SH-SY5Y (cell line): Measurements from ENCODE around the gene AADACL4.

Source experiments
- GATA2 ChIP-seq: IDR thresholded peaks from 2 replicates; pipeline ENCODE4 v1.6.1; 2011; ENCODE audit warnings: mild to moderate bottlenecking, low read depth, low read length
- GATA3 ChIP-seq: IDR thresholded peaks from 2 replicates; pipeline ENCODE4 v1.6.1; 2011; ENCODE audit warnings: low read depth, mild to moderate bottlenecking, low read length, moderate library complexity

The AADACL4 gene

GRCh38 chr1:12618661-12618964 lies 25.3 kb upstream of the AADACL4 start:
- TF ChIP-seq GATA3 (no peak), GATA2 (no peak)

GRCh38 chr1:12618965-12619791 lies 24.7 kb upstream of the AADACL4 start:
- TF ChIP-seq GATA3 (no peak), GATA2 (no peak)

GRCh38 chr1:12619792-12620487 lies 23.9 kb upstream of the AADACL4 start:
- TF ChIP-seq GATA3: no peak
- no peak for TF ChIP-seq GATA2

DNA sequence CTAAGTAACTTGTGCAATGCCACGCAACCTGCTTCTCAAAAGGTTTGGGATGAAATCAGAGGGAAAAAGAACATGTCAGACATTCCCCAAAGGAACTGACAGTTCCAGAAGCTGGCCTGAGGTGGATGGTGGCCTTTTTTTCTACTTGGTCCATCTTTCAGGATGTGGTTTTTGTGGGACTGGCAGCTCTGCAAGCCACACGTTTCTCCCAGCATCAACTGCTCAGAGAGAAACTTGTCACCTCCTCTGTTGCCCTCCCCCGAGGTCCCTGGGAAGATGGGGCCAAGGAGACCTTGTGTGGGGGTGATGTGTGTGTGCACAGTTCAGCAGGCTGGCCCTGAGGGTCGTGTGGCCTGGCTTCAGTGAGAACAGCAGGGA lies 23.4 kb upstream of the AADACL4 start:
- no peak for TF ChIP-seq GATA3
- no peak for TF ChIP-seq GATA2

GRCh38 chr1:12620931-12621330 lies 23.0 kb upstream of the AADACL4 start:
- TF ChIP-seq GATA3 (no peak), GATA2 (no peak)

DNA sequence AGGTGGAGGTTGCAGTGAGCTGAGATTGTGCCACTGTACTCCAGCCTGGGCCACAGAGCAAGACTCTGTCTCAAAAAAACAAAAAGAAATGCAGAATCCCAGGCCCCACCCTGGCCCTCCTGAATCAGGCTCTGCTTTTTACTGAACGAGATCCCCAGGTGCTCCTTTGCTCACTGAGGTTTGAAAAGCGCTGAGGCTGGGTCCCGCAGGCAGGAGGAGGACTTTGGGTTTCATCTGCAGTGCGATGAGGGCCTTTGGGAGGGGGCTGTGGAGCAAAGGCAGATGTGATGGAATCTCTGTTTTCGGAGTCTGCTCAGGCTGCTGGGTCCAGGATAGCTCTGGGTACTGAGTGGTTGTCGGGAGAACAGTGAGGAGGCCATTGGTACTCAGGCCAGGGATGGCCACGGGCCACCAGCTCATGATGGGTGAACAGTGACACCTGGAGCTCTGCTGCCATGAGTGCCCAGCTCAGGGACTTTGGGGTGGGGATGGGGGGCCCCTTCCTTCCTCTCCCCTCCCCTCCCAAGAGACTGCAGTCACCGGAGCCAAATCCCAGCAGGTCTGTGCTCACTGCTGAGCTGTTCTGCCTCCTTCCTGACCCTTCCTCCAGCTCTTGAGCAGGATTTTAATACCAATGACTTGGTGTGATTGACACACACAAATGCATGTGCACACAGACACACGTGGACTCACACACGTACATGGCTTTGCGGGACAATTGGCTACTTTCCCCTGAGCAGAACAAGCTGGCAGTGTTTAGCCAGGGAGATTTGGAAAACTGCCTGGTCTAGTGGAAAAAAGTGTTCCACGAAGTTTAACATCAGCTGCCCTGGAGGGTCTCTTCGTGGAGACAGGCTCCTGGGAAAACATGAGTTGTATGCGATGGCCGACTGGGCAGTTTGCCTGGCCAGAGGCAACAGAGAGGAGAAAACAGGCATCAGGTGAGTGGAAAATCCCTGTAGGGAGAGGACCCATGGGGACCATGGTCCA lies 22.2 kb upstream of the AADACL4 start:
- TF ChIP-seq GATA2: no peak

GRCh38 chr1:12622506-12622905 lies 21.4 kb upstream of the AADACL4 start:
- TF ChIP-seq GATA3: no peak
- TF ChIP-seq GATA2: no peak

GRCh38 chr1:12625276-12625675 lies 18.6 kb upstream of the AADACL4 start:
- no peak for TF ChIP-seq GATA2
- TF ChIP-seq GATA3: no peak

DNA sequence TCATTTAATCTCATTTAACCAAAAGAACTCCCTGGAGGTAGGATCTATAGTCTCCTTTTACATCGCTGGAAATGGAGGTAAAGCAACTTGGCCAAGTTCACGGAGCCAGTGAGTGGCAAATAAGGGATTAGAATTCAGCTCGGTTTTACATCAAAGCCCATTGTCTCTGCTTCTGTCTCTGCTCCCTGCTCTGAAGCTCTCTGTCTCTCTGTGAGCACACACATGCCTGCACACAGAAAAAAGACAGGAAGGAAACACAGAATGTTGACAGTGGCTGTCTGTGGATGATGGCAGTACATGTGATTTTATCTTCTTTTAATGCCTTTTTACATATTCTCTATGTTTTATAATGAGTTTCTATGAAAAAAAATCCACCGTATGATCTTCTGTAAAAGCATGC lies 17.0 kb upstream of the AADACL4 start:
- TF ChIP-seq GATA2 (no peak), GATA3 (no peak)

- TF ChIP-seq GATA2 (no peak), GATA3 (no peak)
Observed at GRCh38 chr1:12627296-12627695, 16.6 kb upstream of the AADACL4 start.

GRCh38 chr1:12629511-12629956 lies 14.4 kb upstream of the AADACL4 start:
- TF ChIP-seq GATA2 (no peak), GATA3 (no peak)

DNA sequence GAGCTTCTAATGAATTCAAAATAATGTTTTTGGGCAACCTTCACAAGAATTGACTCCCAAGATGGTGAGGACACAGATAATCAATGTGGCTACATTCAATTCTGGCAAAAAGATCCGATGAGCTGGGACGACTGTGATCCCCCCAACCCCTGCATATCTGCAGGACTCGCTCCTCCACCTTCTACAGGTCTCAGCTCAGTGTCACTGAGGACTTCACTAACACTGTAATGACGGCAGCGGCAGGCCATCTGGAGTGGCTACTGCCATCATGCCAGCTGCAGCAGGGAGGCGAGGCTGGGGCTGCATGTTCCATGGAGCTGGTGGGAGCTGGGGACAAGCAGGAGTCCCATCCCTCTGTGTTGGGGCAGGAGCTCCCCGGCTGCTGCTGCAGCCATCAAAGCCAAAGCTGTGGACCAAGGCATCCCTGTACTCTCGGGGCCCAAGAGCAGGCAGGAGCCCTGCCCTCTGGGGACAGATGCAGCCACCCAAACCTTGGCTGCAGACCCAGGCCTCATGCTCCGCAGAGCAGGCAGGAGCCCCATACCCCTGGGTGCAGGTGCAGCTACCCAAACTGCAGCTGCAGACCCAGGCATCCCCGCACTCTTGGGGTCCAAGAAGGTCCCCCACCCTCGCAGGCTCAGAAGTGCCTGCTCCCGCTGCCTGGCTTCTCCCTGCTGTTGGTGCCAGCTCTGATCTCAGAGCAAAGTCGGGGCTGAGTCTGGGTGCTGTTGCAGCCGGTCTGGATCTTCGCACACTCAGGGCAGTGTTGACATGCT lies 13.7 kb upstream of the AADACL4 start:
- TF ChIP-seq GATA3: no peak

DNA sequence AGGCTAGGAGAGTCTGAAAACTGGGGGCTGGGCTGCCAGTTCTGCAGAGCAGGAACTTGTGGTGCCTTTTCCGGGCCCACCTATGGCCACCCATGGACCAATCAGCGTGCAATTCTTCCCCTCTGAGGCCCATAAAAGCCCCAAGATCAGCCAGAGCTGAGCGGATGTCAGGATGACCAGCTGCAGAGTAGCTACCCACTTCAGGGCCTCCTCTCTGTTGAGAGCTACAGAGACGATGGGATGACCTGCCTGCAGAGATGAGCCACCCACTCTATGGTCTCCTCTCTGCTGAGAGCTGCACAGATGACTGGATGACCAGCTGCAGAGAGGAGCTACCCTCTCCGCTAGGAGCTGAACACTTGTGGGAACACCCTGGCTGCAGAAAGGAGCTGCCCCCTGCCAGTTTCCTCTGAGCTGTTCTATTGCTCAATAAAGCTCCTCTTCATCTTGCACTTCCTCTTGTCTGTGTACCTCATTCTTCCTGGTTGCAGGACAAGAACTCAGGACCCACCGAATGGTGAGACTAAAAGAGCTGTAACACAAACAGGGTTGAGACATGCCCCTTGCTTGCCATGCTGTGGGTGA lies 12.8 kb upstream of the AADACL4 start:
- TF ChIP-seq GATA3: no peak
- TF ChIP-seq GATA2: no peak
